HepG2 (cell line): ENCODE results near the gene LDAH. TPM values are rescaled to one million over a fixed set of nuclear protein-coding genes. Genes with fewer than 3 reads are reported as not detected.
A peak's percentile ranks its signal among the peaks of the same experiment; 100 is the strongest.

Experiments used
- AGO2 ChIP-seq: fragments of 200-400 bp; formaldehyde crosslinking; optimal IDR thresholded peaks from 2 replicates; pipeline ENCODE3; 2017; ENCODE audit warnings: mild to moderate bottlenecking, low read depth, low read length, moderate library complexity
- ARNT2 ChIP-seq: sonication (generic); formaldehyde crosslinking; IDR thresholded peaks from 2 replicates; pipeline ENCODE4 v1.8.0; 2022; ENCODE audit warnings: mild to moderate bottlenecking, low read depth, missing genetic modification reagents, moderate library complexity
- ASH2L ChIP-seq: fragments of 300-600, 200-600 bp; sonication (generic); IDR thresholded peaks from 2 replicates; pipeline ENCODE4 v1.7.0; 2017; ENCODE audit warnings: low read depth, mild to moderate bottlenecking, moderate library complexity, mixed read lengths, low read length; ENCODE audit not compliant: insufficient read length
- CC2D1A ChIP-seq: sonication (generic); formaldehyde crosslinking; IDR thresholded peaks from 2 replicates; pipeline ENCODE4 v1.8.1; 2023; ENCODE audit warnings: mild to moderate bottlenecking, missing genetic modification reagents
- CREB1 ChIP-seq, 2 experiments: fragments of 450-650 bp in 1 of 2; IDR thresholded peaks; 2 replicates each; pipeline ENCODE4 v1.6.1; 2016 to 2017; ENCODE audit warnings: control low read depth in 1 of 2, mild to moderate bottlenecking in 1 of 2, missing compliant biosample characterization in 1 of 2, missing genetic modification characterization in 1 of 2
- EHMT2 ChIP-seq: fragments of 200-600 bp; sonication (generic); IDR thresholded peaks from 2 replicates; pipeline ENCODE4 v1.7.0; 2017; ENCODE audit warnings: antibody characterized with exemption, low read depth, low read length, borderline replicate concordance
- FOXC1 ChIP-seq: sonication (generic); formaldehyde crosslinking; IDR thresholded peaks from 2 replicates; pipeline ENCODE4 v1.8.0; 2022; ENCODE audit warnings: mild to moderate bottlenecking, missing genetic modification reagents, borderline replicate concordance
- HIC2 ChIP-seq: sonication (generic); formaldehyde crosslinking; IDR thresholded peaks from 2 replicates; pipeline ENCODE4 v1.9.0; 2022; ENCODE audit warnings: low read depth, missing genetic modification reagents
- HOXA5 ChIP-seq: sonication (generic); formaldehyde crosslinking; IDR thresholded peaks from 2 replicates; pipeline ENCODE4 v1.4.0; 2020; ENCODE audit warnings: missing genetic modification reagents
- MATR3 ChIP-seq: sonication (generic); formaldehyde crosslinking; IDR thresholded peaks from 2 replicates; pipeline ENCODE4 v1.4.0; 2020; ENCODE audit warnings: missing genetic modification reagents
- NFKB2 ChIP-seq: sonication (generic); formaldehyde crosslinking; IDR thresholded peaks from 2 replicates; pipeline ENCODE4 v1.4.0; 2020; ENCODE audit warnings: missing genetic modification reagents, borderline replicate concordance
- TBL1XR1 ChIP-seq: fragments of 150-350 bp; IDR thresholded peaks from 2 replicates; pipeline ENCODE4 v1.6.1; 2014; ENCODE audit warnings: borderline replicate concordance, low read length; ENCODE audit not compliant: partially characterized antibody
- ZBTB4 ChIP-seq: sonication (generic); formaldehyde crosslinking; IDR thresholded peaks from 2 replicates; pipeline ENCODE4 v1.4.0; 2020; ENCODE audit warnings: missing genetic modification reagents, mild to moderate bottlenecking, borderline replicate concordance
- ZC3H4 ChIP-seq: sonication (generic); formaldehyde crosslinking; IDR thresholded peaks from 2 replicates; pipeline ENCODE4 v1.4.0; 2020; ENCODE audit warnings: missing genetic modification reagents, borderline replicate concordance
- ZNF205 ChIP-seq: IDR thresholded peaks from 2 replicates; pipeline ENCODE4 v1.6.1; 2018; ENCODE audit warnings: missing biosample characterization, missing genetic modification reagents
- ZNF232 ChIP-seq: sonication (generic); formaldehyde crosslinking; IDR thresholded peaks from 2 replicates; pipeline ENCODE4 v1.4.0; 2020; ENCODE audit warnings: missing genetic modification reagents, borderline replicate concordance
- ZNF362 ChIP-seq: sonication (generic); formaldehyde crosslinking; IDR thresholded peaks from 2 replicates; pipeline ENCODE4 v1.4.0; 2020; ENCODE audit warnings: missing genetic modification reagents, mild to moderate bottlenecking, borderline replicate concordance
- ZNF414 ChIP-seq: sonication (generic); formaldehyde crosslinking; IDR thresholded peaks from 2 replicates; pipeline ENCODE4 v1.5.0; 2020; ENCODE audit warnings: missing genetic modification reagents
- ZNF431 ChIP-seq: sonication (generic); formaldehyde crosslinking; IDR thresholded peaks from 2 replicates; pipeline ENCODE4 v1.9.0; 2022; ENCODE audit warnings: missing genetic modification reagents, low read depth, mild to moderate bottlenecking, borderline replicate concordance
- ZNF747 ChIP-seq: sonication (generic); formaldehyde crosslinking; IDR thresholded peaks from 2 replicates; pipeline ENCODE4 v1.8.1; 2023; ENCODE audit warnings: missing genetic modification reagents, mild to moderate bottlenecking, borderline replicate concordance
- ZNF777 ChIP-seq: sonication (generic); formaldehyde crosslinking; IDR thresholded peaks from 2 replicates; pipeline ENCODE4 v1.4.0; 2020; ENCODE audit warnings: missing genetic modification reagents
- ZNF782 ChIP-seq: sonication (generic); formaldehyde crosslinking; IDR thresholded peaks from 2 replicates; pipeline ENCODE4 v1.4.0; 2020; ENCODE audit warnings: missing genetic modification reagents, mild to moderate bottlenecking, borderline replicate concordance
- polyA plus RNA-seq, 8 experiments: library from polyadenylated mRNA; depleted of rRNA in 3 of 8; stranded (reverse) in 7 of 8; unstranded in 1 of 8; fragments of >200 nt; fragmentation: Illumina TruSeq in 4 of 8; extraction: Trizol in 4 of 8; gene quantifications; 2 replicates each; pipeline versions ENCODE4 v1.2.1 to v1.2.3, GENCODE V29; 2011 to 2016; ENCODE audit warnings: low read depth in 4 of 8, missing spikeins in 1 of 8, mixed read lengths in 1 of 8; ENCODE audit not compliant: insufficient read depth in 1 of 8
- total RNA-seq, 5 experiments: library from RNA; depleted of rRNA; stranded (reverse); fragments of >200 nt; fragmentation: Illumina TruSeq; extraction: Trizol; gene quantifications; 2 replicates each; pipeline ENCODE4 v1.2.3, GENCODE V29; 2016; ENCODE audit warnings: low read depth in 1 of 5

Gene LDAH
- total and polyA plus RNA-seq, 2 of the 13 experiments (the other 11 are each of a cell fraction or from before 2014, with no cell fraction given): 28.8 to 46.2 TPM

- TF ChIP-seq ZBTB4 (no peak), NFKB2 (CRISPR knock-in tag) (no peak), CC2D1A (CRISPR knock-in tag) (no peak), HIC2 (CRISPR knock-in tag) (no peak), CREB1 (IDR thresholded peaks at IDR 0.05) (0 out of 2 replicates have a peak, but pooled peaks have one; percentile 10), CREB1 (CRISPR knock-in tag; IDR thresholded peaks at IDR 0.05) (peak; percentile 82), ZNF362 (0 out of 2 replicates have a peak, but pooled peaks have one; percentile 44), ZNF782 (CRISPR knock-in tag) (no peak; the same call in 1 of the 2 replicates), ZNF414 (CRISPR knock-in tag) (0 out of 2 replicates have a peak, but pooled peaks have one; percentile 45), ZNF205 (peak; percentile 88), ZNF431 (0 out of 2 replicates have a peak, but pooled peaks have one; percentile 36), TBL1XR1 (peak; percentile 97), MATR3 (CRISPR knock-in tag) (no peak), ZNF747 (CRISPR knock-in tag) (peak; percentile 79; the same call in 1 of the 2 replicates), AGO2 (no peak), FOXC1 (0 out of 2 replicates have a peak, but pooled peaks have one; percentile 12), HOXA5 (CRISPR knock-in tag) (no peak), ARNT2 (CRISPR knock-in tag) (peak; percentile 86), ASH2L (peak; percentile 73), ZNF777 (CRISPR knock-in tag) (no peak), EHMT2 (peak; percentile 72; the same call in 1 of the 2 replicates), ZC3H4 (CRISPR knock-in tag) (no peak), ZNF232 (peak; percentile 55; the same call in 1 of the 2 replicates)
These were observed 94.7 kb downstream of the LDAH start (continued) for GRCh38 chr2:20728114-20728758.
